Measurements from ENCODE around the gene EXT2.
A peak's percentile ranks its signal among the peaks of the same experiment; 100 is the strongest.

Gene EXT2

DNA sequence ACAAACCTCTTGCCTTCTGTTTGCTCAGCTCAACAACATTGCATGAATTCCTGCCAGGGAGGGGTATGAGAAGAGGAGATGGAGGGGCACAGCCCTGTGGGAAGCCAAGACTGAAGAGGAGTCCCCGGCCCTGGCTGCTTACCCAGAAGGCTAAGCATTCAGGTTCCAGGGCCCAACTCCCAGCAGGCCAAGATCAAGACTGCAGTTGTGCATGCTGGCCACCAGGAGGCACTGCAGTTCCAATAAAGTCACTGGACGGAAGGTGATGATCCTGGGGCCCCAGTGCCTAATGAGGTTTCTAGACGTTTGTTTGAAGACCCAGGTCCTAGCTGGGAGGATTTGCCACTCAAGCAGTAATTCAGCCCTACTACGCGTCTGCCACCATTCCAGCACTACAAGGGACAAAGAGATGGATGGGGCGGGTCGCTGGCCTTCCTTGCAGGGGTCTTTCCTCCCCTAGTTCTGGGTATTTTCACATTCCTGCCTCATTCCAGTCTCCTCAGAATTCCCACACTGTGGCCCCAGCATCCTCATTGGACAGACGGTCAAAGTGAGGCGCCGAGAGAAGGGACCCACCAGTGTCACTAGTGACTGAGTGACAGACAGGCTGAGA, 190.9 kb downstream of the EXT2 start:
- in situ Hi-C loops (cut with HindIII; ENCODE audit: low sequenced_read_pairs) = no loop called here
- DNase-seq (ENCODE audit: low read depth) = no peak
- no peak overlapping the region for H3K4me3 ChIP-seq (ENCODE audit: low read depth, low read length)
- TF ChIP-seq, protein P1, sequence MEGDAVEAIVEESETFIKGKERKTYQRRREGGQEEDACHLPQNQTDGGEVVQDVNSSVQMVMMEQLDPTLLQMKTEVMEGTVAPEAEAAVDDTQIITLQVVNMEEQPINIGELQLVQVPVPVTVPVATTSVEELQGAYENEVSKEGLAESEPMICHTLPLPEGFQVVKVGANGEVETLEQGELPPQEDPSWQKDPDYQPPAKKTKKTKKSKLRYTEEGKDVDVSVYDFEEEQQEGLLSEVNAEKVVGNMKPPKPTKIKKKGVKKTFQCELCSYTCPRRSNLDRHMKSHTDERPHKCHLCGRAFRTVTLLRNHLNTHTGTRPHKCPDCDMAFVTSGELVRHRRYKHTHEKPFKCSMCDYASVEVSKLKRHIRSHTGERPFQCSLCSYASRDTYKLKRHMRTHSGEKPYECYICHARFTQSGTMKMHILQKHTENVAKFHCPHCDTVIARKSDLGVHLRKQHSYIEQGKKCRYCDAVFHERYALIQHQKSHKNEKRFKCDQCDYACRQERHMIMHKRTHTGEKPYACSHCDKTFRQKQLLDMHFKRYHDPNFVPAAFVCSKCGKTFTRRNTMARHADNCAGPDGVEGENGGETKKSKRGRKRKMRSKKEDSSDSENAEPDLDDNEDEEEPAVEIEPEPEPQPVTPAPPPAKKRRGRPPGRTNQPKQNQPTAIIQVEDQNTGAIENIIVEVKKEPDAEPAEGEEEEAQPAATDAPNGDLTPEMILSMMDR (IDR thresholded peaks at IDR 0.05; ENCODE audit: low read depth, low read length, missing control alignments) = peak; percentile 93

GRCh38 chr11:44286911-44287310, 191.4 kb downstream of the EXT2 start:
- in situ Hi-C loops (cut with HindIII; ENCODE audit: low sequenced_read_pairs) = no loop called here
- DNase-seq (ENCODE audit: low read depth) = no peak
- H3K4me3 ChIP-seq (ENCODE audit: low read depth, low read length) = no peak overlapping the region
- TF ChIP-seq, protein P1 (IDR thresholded peaks at IDR 0.05; ENCODE audit: low read depth, low read length, missing control alignments) = no peak

DNA sequence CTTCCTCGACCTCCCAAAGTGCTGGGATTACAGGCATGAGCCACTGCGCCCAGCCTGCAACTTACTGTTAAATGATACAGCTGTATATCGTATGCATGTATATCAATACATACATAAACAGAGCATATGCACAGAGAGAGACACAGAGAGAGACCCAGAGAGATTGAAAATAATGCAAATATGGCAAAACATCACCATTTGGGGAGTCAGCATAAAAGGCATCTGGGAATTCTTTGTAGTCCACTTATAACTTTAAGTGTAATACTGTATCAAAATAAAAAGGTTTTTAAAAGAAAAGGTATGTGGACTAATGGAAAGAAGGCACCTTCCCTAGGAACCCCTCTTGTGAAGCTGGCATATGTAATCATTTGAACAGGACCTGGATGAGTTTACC, 192.7 kb downstream of the EXT2 start:
- TF ChIP-seq, protein P1 (IDR thresholded peaks at IDR 0.05; ENCODE audit: low read depth, low read length, missing control alignments) = no peak
- in situ Hi-C loops (cut with HindIII; ENCODE audit: low sequenced_read_pairs) = no loop called here
- no peak overlapping the region for H3K4me3 ChIP-seq (ENCODE audit: low read depth, low read length)
- DNase-seq (ENCODE audit: low read depth) = no peak

DNA sequence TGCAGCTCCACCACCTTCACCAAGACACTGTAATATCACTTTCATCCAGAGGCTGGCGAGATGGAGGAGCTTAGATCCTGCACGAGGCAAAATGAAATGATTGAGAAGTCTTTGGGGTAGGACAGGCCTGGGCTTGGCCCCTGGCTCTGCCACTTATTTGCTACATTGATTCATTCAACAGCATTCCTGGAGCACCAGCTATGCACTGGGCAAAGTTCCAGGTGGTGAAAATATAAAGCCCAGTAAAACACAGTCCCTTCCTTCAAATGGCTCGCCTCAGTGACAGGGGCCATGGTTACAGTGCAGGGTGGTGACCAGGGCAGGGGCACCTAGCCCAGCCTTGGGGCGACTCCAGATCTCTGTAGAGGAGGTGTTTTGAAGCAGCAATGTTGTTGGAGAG, 194.7 kb downstream of the EXT2 start:
- TF ChIP-seq, protein P1 (IDR thresholded peaks at IDR 0.05; ENCODE audit: low read depth, low read length, missing control alignments) = no peak
- H3K4me3 ChIP-seq (ENCODE audit: low read depth, low read length) = no peak overlapping the region
- in situ Hi-C loops (cut with HindIII; ENCODE audit: low sequenced_read_pairs) = no loop called here
- no peak for DNase-seq (ENCODE audit: low read depth)

All from astrocyte of the cerebellum (primary cell).